GM18511 (cell line): ENCODE data around the gene CHCHD3.
A peak's percentile ranks its signal among the peaks of the same experiment; 100 is the strongest.

Experiments
- ATAC-seq: cut with Tn5 transposase; IDR thresholded peaks from one replicate; pipeline ENCODE4 v1.9.1; 2021; ENCODE audit warnings: mild to moderate bottlenecking, moderate library complexity; ENCODE audit not compliant: unreplicated experiment

Gene CHCHD3

DNA sequence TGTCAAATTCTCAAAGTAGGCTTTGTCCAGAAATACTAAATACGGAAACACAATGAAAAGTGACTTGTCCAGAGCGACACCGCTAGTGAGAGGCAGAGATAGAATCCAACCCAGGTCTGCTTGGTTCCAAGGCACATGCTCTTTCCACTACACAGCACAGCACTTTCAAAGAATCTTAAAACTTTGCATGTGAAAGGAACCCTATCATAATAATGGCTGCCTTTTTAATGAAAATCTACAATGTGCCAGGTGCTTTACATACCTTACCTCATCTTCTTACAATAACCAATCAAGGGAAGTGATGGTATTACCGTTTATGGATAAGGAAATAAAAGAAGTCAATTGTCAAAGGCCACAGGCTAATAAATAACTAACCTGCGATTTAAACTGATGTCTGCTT is 2.6 kb downstream of the CHCHD3 start:
- no peak for ATAC-seq

GRCh38 chr7:133077394-133077793 is 4.5 kb downstream of the CHCHD3 start:
- no peak for ATAC-seq

GRCh38 chr7:133076142-133076541 is 5.7 kb downstream of the CHCHD3 start:
- ATAC-seq, result no peak

DNA sequence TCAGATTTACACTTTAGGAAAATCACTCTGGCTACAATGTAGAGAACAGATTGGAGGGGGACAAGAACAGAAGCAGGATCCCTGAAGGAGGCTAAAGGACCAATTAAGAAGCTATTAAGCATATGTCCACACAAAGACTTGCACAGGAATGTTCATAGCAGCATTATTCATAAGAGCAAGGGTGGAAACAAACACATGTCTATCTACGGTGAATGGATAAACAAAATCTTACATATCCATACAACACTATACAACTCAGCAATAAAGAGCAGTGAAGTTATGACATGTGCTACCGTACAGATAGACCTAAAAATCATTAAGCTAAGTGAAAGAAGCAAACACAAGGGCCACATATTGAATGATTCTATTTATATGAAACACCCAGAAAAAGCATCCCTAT is 10.4 kb downstream of the CHCHD3 start:
- no peak for ATAC-seq

- ATAC-seq, result no peak
Observed at GRCh38 chr7:133070562-133070961, 11.3 kb downstream of the CHCHD3 start.

GRCh38 chr7:133065301-133065700 is 16.6 kb downstream of the CHCHD3 start:
- ATAC-seq, result no peak

- no peak for ATAC-seq
Observed at GRCh38 chr7:133064082-133064820, 17.6 kb downstream of the CHCHD3 start.

GRCh38 chr7:133061792-133062191 is 20.1 kb downstream of the CHCHD3 start:
- ATAC-seq, result no peak

- no peak for ATAC-seq
Observed at GRCh38 chr7:133061357-133061756, 20.5 kb downstream of the CHCHD3 start.

DNA sequence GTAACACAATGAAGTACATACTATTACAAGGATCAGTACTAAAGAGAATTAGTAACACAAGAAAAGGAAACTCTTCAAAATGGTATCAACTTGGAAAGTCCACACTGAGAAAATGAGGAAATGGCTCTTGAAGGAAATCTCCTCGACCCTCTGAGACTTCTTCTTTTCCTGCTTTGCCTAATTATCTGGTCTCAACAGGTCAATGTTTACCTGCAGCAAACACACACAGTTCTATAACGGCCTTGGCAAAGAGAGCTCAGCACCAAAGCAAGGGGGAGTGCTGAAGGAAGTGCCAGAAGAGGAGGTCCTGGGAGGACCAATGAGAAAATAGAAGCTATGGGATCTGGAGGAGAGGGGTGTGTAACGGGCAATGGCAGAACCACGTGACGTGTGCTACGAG is 21.9 kb downstream of the CHCHD3 start:
- no peak for ATAC-seq

GRCh38 chr7:133059263-133059662 is 22.6 kb downstream of the CHCHD3 start:
- peak; percentile 45 for ATAC-seq

GRCh38 chr7:133056370-133057238 is 25.3 kb downstream of the CHCHD3 start:
- ATAC-seq, result peak; percentile 40

DNA sequence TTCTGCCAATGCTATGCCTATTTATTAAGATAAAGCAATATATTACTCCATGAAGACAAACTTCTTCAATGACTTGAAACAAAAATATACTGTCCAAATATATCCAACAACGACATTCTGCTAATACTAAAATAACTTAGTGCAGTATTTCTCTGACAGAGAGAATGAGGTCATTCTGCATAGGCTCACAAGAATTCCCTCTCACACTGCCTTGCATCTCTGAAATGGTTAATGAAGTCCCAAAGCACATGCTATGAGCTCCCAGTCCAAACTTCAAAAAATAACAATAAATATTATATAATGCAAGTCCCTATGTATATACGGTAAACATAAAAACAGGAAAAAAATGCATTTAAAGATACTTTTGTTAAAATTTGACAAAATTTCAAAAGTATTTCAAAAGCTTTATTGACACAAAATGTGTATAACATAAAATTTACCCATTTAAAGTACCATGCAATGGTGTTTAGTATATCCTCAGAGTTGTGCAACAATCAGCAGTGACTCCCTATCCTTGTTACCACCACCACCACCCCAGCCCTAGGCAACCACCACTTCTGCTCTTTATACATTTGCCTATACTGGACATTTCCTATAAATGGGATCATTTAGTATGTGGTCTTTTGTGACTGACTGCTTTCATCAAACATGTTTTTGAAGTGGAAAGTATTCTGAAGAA is 27.6 kb downstream of the CHCHD3 start:
- ATAC-seq, result no peak

DNA sequence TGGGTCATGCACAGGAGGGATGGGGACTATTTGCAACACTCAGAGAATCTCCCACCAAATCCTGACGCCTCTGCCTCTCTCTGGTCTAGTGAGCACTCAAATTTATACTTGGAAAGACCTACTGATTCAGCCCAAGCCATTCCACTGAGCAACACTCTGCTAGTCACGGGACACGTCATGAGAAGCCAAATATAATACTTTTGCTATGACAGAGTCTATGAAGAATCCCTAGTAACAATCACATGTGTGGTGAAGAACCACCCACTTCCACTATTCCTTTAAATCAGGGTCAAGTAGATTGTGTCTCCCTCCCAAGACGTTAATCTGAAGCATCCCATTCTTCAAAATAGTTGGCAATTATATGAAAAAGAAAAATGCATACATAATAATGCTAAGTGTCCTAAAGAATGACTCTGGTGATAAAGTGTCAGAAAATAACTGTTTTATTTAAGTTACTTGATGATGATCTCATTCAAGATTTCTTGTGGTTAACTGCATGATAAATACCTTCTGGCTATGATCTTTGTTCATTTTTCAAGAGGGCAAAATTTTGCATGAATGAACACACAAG is 28.5 kb downstream of the CHCHD3 start:
- ATAC-seq, result peak; percentile 61

GRCh38 chr7:133052826-133053225 is 29.1 kb downstream of the CHCHD3 start:
- ATAC-seq, result no peak

- ATAC-seq, result no peak
Observed at GRCh38 chr7:133052401-133052756, 29.5 kb downstream of the CHCHD3 start.

DNA sequence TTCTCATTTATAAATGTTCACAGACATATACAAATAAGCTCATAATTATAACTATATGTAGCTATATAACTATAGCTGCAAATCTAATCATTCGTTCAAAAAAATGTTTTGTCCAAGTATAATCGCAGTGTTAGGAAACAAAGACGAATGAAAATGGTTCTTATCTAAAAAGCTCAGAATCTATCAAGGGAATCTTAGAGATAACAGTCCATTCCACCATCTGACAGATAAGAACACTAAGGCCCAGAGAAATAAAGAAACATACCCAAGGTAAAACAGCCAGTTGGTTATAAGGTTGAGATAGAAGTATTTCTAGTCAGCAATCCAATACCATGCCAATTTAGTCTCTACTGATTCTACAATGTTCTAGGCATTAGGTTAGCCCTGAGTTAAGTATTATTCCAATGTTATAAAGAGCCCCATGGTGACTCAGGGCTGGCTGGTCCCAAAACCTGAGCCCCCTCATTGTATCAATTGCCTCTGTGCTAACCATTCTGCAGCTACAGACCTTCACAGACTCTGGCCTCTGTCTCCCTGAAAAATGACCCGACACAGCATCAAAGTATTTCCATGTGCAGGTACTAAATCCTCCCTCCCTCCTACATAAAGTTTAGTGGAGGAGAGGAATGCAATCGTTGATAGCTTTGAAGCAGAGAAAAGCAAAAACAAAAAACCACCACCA is 30.0 kb downstream of the CHCHD3 start:
- no peak for ATAC-seq

GRCh38 chr7:133051066-133051465 is 30.8 kb downstream of the CHCHD3 start:
- ATAC-seq, result no peak

DNA sequence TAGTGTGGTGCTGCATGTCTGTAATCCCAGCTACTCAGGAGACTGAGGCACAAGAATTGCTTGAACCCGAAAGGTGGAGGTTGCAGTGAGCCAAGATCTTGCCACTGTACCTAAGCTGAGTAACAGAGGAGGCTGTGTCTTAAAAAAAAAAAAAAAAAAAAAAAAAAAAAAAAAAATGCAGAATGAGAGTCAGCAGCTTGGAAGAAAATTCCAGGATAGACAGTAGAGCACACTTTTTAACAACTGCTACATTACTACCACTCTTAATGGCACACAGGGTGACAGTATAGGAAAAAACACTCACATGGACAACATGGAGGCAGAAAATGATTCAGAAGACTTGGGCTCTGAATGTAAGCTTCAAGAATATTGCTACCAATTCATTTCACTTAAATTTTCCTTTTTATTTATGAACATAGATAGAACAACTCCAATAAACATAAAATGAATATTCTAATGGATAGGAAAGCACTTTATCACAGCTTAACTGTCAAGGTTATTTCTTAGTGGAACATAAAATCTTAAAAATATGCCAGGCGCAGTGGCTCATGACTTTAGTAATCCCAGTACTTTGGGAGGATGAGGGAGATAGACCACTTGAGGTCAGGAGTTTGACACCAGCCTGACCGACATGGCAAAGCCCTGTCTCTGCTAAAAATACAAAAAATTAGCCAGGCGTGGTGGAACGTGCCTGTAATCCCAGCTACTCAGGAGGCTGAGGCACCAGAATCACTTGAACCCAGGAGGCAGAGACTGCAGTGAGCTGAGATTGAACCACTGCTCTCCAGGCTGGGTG is 31.5 kb downstream of the CHCHD3 start:
- ATAC-seq, result no peak

GRCh38 chr7:133048589-133048988 is 33.3 kb downstream of the CHCHD3 start:
- no peak for ATAC-seq
